GM23338 (cell line): ENCODE data around the gene GNPTG. TPM values are rescaled to one million over a fixed set of nuclear protein-coding genes. Genes with fewer than 3 reads are reported as not detected.

ENCODE experiments used
- ATAC-seq: fragments of 200-7000 bp; cut with Tn5 transposase; 3 replicates; pipeline ENCODE4 v1.9.1; 2020
- DNase-seq: peaks from one replicate; pipeline ENCODE4 v3.0.0-alpha.2; 2015; ENCODE audit warnings: low spot score
- H2AFZ ChIP-seq: fragments of 200-600 bp; sonication (generic); 2 replicates; pipeline ENCODE4 v1.8.0; 2016; ENCODE audit warnings: antibody characterized with exemption, mild to moderate bottlenecking, moderate library complexity
- H3F3A ChIP-seq: fragments of 200-600 bp; sonication (generic); replicated peaks from 2 replicates; pipeline ENCODE4 v1.8.0; 2017; ENCODE audit warnings: antibody characterized with exemption, mixed run types, low read depth
- H3K27ac ChIP-seq: fragments of 200-600 bp; sonication (generic); 2 replicates; pipeline ENCODE4 v1.6.1; 2016; ENCODE audit warnings: low read depth
- H3K27me3 ChIP-seq: fragments of 200-600 bp; sonication (generic); 2 replicates; pipeline ENCODE4 v1.8.0; 2016; ENCODE audit warnings: mild to moderate bottlenecking, mixed run types, moderate library complexity; ENCODE audit not compliant: insufficient read depth
- H3K36me3 ChIP-seq: fragments of 200-600 bp; sonication (generic); 2 replicates; pipeline ENCODE4 v1.8.0; 2016; ENCODE audit warnings: mild to moderate bottlenecking; ENCODE audit not compliant: insufficient read depth
- H3K4me1 ChIP-seq: fragments of 200-600 bp; sonication (generic); 2 replicates; pipeline ENCODE4 v1.8.0; 2016; ENCODE audit warnings: mild to moderate bottlenecking, moderate library complexity; ENCODE audit not compliant: insufficient read depth
- H3K4me2 ChIP-seq: fragments of 200-600 bp; sonication (generic); 2 replicates; pipeline ENCODE4 v1.7.1; 2017; ENCODE audit warnings: mixed run types
- H3K4me3 ChIP-seq: fragments of 200-600 bp; sonication (generic); 2 replicates; pipeline ENCODE4 v1.6.1; 2016; ENCODE audit warnings: mixed run types
- H3K79me2 ChIP-seq: fragments of 200-600 bp; sonication (generic); replicated peaks from 2 replicates; pipeline ENCODE4 v1.8.0; 2017; ENCODE audit warnings: mild to moderate bottlenecking; ENCODE audit not compliant: insufficient read depth
- H3K9me2 ChIP-seq: fragments of 200-600 bp; sonication (generic); 2 replicates; pipeline ENCODE4 v1.8.0; 2017; ENCODE audit not compliant: insufficient read depth
- H4K20me1 ChIP-seq: fragments of 200-600 bp; sonication (generic); replicated peaks from 2 replicates; pipeline ENCODE4 v1.8.0; 2017; ENCODE audit warnings: mild to moderate bottlenecking; ENCODE audit not compliant: insufficient read depth
- H3K27ac Mint-ChIP-seq: 2 replicates; pipeline ENCODE4 v1.8.0; 2020; ENCODE audit warnings: inconsistent platforms, mild to moderate bottlenecking, moderate library complexity, mixed read lengths
- H3K27me3 Mint-ChIP-seq: 3 replicates; pipeline ENCODE4 v1.8.0; 2022; ENCODE audit warnings: low read depth, mild to moderate bottlenecking, moderate library complexity, mixed read lengths, inconsistent platforms; ENCODE audit not compliant: insufficient read depth, poor library complexity
- H3K36me3 Mint-ChIP-seq: 3 replicates; pipeline ENCODE4 v1.8.0; 2021; ENCODE audit warnings: low read depth, mild to moderate bottlenecking, inconsistent platforms, moderate library complexity, mixed read lengths
- H3K4me1 Mint-ChIP-seq: 3 replicates; pipeline ENCODE4 v1.8.0; 2020; ENCODE audit warnings: mild to moderate bottlenecking, inconsistent platforms, mixed read lengths
- H3K4me3 Mint-ChIP-seq: 3 replicates; pipeline ENCODE4 v1.8.0; 2021; ENCODE audit warnings: moderate library complexity, mild to moderate bottlenecking, inconsistent platforms, mixed read lengths
- H3K9me3 Mint-ChIP-seq: 3 replicates; pipeline ENCODE4 v1.8.0; 2020; ENCODE audit warnings: moderate library complexity, mild to moderate bottlenecking, inconsistent platforms, mixed read lengths
- CREB1 ChIP-seq: fragments of 250-450 bp; sonication (Bioruptor Pico); IDR thresholded peaks from 2 replicates; pipeline ENCODE4 v1.5.0; 2020; ENCODE audit warnings: low read depth, mild to moderate bottlenecking, moderate library complexity
- EZH2 ChIP-seq: fragments of 200-600 bp; sonication (generic); IDR thresholded peaks from one replicate; pipeline ENCODE4 v1.8.0; 2017; ENCODE audit warnings: antibody characterized with exemption, mild to moderate bottlenecking, low read depth; ENCODE audit not compliant: unreplicated experiment
- EZH2phosphoT487 ChIP-seq: fragments of 200-600 bp; sonication (generic); IDR thresholded peaks from one replicate; pipeline ENCODE4 v1.8.1; 2018; ENCODE audit warnings: antibody characterized with exemption; ENCODE audit not compliant: unreplicated experiment
- JUNB ChIP-seq: IDR thresholded peaks from one replicate; pipeline ENCODE4 v1.6.1; 2016; ENCODE audit warnings: antibody characterized with exemption; ENCODE audit not compliant: unreplicated experiment
- NANOG ChIP-seq: IDR thresholded peaks from 2 replicates; pipeline ENCODE4 v1.6.1; 2016; ENCODE audit warnings: antibody characterized with exemption, borderline replicate concordance
- POLR2AphosphoS5 ChIP-seq: IDR thresholded peaks from 2 replicates; pipeline ENCODE4 v1.6.1; 2016; ENCODE audit warnings: antibody characterized with exemption, low read depth
- STAT1 ChIP-seq: IDR thresholded peaks from one replicate; pipeline ENCODE4 v1.6.1; 2016; ENCODE audit warnings: antibody characterized with exemption; ENCODE audit not compliant: unreplicated experiment
- ZNF114 ChIP-seq: fragments of 250-450 bp; sonication (Bioruptor Pico); IDR thresholded peaks from 2 replicates; pipeline ENCODE4 v1.5.0; 2020; ENCODE audit warnings: mild to moderate bottlenecking, moderate library complexity
- ZNF331 ChIP-seq: fragments of 250-450 bp; sonication (Bioruptor Pico); IDR thresholded peaks from 2 replicates; pipeline ENCODE4 v1.5.0; 2020; ENCODE audit warnings: low read depth, mild to moderate bottlenecking, moderate library complexity
- ZNF462 ChIP-seq: fragments of 250-450 bp; sonication (Bioruptor Pico); IDR thresholded peaks from 2 replicates; pipeline ENCODE4 v1.5.0; 2020; ENCODE audit warnings: mild to moderate bottlenecking, moderate library complexity
- polyA plus RNA-seq: library from polyadenylated mRNA; unstranded; fragments of >200 nt; fragmentation: Nextera tagmentation; extraction: Ambion mirVana; gene quantifications from 2 replicates; pipeline ENCODE4 v1.2.1, GENCODE V29; 2016
- total RNA-seq: library from RNA; depleted of rRNA; stranded (reverse); fragments of >200 nt; shearing (Covaris generic); gene quantifications from 2 replicates; pipeline ENCODE4 v1.2.3, GENCODE V29; 2014
- TF ChIP-seq, protein P1 (sequence below): IDR thresholded peaks from 2 replicates; pipeline ENCODE4 v1.6.1; 2016; ENCODE audit warnings: antibody characterized with exemption
- TF ChIP-seq, protein P2 (sequence below): IDR thresholded peaks from one replicate; pipeline ENCODE4 v1.6.1; 2018; ENCODE audit warnings: antibody characterized with exemption; ENCODE audit not compliant: unreplicated experiment
- TF ChIP-seq, protein P3 (sequence below), 2 experiments: fragments of 200-600 bp in 1 of 2; sonication (generic) in 1 of 2; conservative IDR thresholded peaks; 2 replicates each; pipeline versions ENCODE4 v1.5.1 to v1.6.1; 2016 to 2017; ENCODE audit warnings: antibody characterized with exemption in 2 of 2, low read depth in 2 of 2, mild to moderate bottlenecking in 2 of 2, moderate library complexity in 1 of 2

GNPTG gene
- total and polyA plus RNA-seq, 2 experiments from 2014 or later: 23.3 to 41.0 TPM

DNA sequence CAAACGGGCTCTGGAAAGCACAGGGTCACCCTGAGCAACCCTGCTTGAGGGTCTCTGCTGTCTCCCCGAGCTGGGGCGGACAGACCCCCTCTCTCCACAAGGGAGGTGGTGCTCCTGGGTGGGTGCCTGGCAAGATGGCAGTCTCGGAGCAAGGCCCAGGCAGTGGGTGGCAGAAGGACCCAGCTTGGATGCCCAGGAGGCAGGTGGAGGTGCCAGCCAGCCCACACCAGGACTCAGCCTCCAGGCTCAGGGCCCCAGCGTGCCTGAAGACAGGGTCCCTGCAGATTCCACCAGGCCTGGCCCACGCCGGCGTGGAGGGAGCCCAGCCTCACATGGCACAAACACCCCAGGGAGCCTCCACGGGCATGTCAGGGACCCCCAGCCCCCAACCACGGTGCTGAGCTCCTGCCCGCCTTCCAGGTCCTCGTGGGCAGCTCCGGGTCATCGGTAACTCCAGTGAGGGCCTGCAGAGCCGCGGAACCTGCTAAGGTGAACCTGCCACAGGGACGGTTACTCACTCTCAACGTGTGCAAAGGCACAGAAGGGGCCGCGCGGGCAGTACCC is 42.0 kb downstream of the GNPTG start:
- Mint-ChIP-seq H3K36me3 (peaks cover 4% of the 10 kb centered on the region; the same call in 2 of the 3 replicates), H3K4me3 (no peak overlapping the region), H3K27me3 (peaks cover 6% of the 10 kb centered on the region), H3K4me1 (no peaks in the 10 kb centered on the region; the same call in 2 of the 3 replicates), H3K27ac (no peak overlapping the region), H3K9me3 (no peaks in the 10 kb centered on the region)
- Histone ChIP-seq H3K4me1 (no peaks in the 10 kb centered on the region), H3K27me3 (no peaks in the 10 kb centered on the region), H3K79me2 (no peaks in the 10 kb centered on the region), H4K20me1 (no peaks in the 10 kb centered on the region; the same call in 1 of the 2 replicates), H3K9me2 (no peaks in the 10 kb centered on the region), H3K36me3 (no peaks in the 10 kb centered on the region), H3F3A (no peaks in the 10 kb centered on the region), H3K4me3 (no peak overlapping the region), H3K27ac (no peak overlapping the region), H3K4me2 (no peak overlapping the region), H2AFZ (no peak overlapping the region)
- DNase-seq (no peak), ATAC-seq (no peak)
- TF ChIP-seq ZNF331 (no peak), JUNB (no peak), STAT1 (no peak), NANOG (no peak), ZNF462 (CRISPR knock-in tag) (no peak), EZH2 (no peak), CREB1 (CRISPR knock-in tag) (no peak), EZH2phosphoT487 (no peak), ZNF114 (CRISPR knock-in tag) (no peak), POLR2AphosphoS5 (no peak)
- TF ChIP-seq, protein P1, sequence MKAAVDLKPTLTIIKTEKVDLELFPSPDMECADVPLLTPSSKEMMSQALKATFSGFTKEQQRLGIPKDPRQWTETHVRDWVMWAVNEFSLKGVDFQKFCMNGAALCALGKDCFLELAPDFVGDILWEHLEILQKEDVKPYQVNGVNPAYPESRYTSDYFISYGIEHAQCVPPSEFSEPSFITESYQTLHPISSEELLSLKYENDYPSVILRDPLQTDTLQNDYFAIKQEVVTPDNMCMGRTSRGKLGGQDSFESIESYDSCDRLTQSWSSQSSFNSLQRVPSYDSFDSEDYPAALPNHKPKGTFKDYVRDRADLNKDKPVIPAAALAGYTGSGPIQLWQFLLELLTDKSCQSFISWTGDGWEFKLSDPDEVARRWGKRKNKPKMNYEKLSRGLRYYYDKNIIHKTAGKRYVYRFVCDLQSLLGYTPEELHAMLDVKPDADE: no peak
- TF ChIP-seq, protein P2, sequence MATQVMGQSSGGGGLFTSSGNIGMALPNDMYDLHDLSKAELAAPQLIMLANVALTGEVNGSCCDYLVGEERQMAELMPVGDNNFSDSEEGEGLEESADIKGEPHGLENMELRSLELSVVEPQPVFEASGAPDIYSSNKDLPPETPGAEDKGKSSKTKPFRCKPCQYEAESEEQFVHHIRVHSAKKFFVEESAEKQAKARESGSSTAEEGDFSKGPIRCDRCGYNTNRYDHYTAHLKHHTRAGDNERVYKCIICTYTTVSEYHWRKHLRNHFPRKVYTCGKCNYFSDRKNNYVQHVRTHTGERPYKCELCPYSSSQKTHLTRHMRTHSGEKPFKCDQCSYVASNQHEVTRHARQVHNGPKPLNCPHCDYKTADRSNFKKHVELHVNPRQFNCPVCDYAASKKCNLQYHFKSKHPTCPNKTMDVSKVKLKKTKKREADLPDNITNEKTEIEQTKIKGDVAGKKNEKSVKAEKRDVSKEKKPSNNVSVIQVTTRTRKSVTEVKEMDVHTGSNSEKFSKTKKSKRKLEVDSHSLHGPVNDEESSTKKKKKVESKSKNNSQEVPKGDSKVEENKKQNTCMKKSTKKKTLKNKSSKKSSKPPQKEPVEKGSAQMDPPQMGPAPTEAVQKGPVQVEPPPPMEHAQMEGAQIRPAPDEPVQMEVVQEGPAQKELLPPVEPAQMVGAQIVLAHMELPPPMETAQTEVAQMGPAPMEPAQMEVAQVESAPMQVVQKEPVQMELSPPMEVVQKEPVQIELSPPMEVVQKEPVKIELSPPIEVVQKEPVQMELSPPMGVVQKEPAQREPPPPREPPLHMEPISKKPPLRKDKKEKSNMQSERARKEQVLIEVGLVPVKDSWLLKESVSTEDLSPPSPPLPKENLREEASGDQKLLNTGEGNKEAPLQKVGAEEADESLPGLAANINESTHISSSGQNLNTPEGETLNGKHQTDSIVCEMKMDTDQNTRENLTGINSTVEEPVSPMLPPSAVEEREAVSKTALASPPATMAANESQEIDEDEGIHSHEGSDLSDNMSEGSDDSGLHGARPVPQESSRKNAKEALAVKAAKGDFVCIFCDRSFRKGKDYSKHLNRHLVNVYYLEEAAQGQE: no peak
- TF ChIP-seq, protein P3, sequence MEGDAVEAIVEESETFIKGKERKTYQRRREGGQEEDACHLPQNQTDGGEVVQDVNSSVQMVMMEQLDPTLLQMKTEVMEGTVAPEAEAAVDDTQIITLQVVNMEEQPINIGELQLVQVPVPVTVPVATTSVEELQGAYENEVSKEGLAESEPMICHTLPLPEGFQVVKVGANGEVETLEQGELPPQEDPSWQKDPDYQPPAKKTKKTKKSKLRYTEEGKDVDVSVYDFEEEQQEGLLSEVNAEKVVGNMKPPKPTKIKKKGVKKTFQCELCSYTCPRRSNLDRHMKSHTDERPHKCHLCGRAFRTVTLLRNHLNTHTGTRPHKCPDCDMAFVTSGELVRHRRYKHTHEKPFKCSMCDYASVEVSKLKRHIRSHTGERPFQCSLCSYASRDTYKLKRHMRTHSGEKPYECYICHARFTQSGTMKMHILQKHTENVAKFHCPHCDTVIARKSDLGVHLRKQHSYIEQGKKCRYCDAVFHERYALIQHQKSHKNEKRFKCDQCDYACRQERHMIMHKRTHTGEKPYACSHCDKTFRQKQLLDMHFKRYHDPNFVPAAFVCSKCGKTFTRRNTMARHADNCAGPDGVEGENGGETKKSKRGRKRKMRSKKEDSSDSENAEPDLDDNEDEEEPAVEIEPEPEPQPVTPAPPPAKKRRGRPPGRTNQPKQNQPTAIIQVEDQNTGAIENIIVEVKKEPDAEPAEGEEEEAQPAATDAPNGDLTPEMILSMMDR (conservative IDR thresholded peaks at IDR 0.05; ENCODE audit: low read depth in 2 of 2): no peak
